Neural progenitor cell (in vitro differentiated cells): ENCODE data around the gene RASGRP1.

Experiments used
- EZH2 ChIP-seq: fragments of 200-600 bp; sonication (generic); IDR thresholded peaks from 2 replicates; pipeline ENCODE4 v1.6.1; 2017; ENCODE audit warnings: antibody characterized with exemption, mild to moderate bottlenecking, moderate library complexity
- EZH2phosphoT487 ChIP-seq: fragments of 200-600 bp; sonication (generic); IDR thresholded peaks from 2 replicates; pipeline ENCODE4 v1.6.1; 2017; ENCODE audit warnings: antibody characterized with exemption
- TF ChIP-seq, protein P1 (sequence below): fragments of 200-600 bp; sonication (generic); IDR thresholded peaks from 2 replicates; pipeline ENCODE4 v1.5.1; 2017; ENCODE audit warnings: antibody characterized with exemption, mild to moderate bottlenecking

DNA sequence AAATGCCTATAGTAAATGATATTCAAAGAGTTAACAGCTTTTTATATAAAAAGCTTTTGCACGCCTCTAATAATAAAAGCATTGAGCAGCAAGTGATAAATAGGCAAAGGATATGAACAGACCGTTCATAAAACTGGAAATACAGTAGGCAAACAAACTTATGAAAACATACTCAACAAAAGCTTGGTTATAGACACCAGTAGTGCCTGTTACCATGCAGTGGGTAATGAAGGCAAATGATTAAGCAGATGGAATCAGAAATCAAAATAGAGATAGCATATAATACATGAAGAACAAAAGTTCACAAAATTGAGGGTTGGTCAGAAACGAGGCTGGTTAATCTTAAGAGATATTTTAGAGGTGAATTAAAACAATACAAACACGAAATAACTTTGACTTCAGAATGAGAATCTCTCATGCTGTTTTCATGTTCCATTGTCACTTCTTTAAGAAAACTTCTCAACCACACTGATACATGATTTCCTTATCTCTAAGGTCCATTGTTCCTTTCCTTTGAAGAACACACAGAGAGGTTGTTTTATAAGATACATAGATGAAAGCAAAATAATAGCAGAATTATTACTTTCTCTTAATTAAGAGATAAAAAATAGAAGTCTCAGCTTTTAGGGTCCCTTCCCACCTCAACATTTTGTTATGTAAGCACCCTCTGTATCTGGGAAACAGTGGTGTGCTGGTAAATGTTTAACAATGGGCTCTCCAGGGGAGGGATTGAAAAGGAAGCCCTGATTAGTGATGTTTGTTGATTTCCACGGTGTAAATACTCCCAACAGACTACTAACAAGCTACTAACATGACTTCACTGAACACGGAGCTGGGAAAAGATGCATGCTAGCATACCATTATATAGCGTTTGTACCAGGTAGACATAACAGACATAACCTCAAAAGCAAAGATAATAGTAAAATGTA is 12.6 kb downstream of the RASGRP1 start:
- TF ChIP-seq, protein P1, sequence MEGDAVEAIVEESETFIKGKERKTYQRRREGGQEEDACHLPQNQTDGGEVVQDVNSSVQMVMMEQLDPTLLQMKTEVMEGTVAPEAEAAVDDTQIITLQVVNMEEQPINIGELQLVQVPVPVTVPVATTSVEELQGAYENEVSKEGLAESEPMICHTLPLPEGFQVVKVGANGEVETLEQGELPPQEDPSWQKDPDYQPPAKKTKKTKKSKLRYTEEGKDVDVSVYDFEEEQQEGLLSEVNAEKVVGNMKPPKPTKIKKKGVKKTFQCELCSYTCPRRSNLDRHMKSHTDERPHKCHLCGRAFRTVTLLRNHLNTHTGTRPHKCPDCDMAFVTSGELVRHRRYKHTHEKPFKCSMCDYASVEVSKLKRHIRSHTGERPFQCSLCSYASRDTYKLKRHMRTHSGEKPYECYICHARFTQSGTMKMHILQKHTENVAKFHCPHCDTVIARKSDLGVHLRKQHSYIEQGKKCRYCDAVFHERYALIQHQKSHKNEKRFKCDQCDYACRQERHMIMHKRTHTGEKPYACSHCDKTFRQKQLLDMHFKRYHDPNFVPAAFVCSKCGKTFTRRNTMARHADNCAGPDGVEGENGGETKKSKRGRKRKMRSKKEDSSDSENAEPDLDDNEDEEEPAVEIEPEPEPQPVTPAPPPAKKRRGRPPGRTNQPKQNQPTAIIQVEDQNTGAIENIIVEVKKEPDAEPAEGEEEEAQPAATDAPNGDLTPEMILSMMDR, result no peak
- TF ChIP-seq EZH2 (no peak), EZH2phosphoT487 (no peak)
